NCI-H1694 treated with DMSO at 0.1 percent for 48 hours (cell line): Measurements from ENCODE around the gene GLMN.

Source experiments
- DNase-seq: peaks from one replicate; lab custom pipeline; 2025; lab: John Stamatoyannopoulos, UW

GLMN gene

GRCh38 chr1:92298573-92299476 lies at the start of gene GLMN, which contains the start of gene RPAP2:
Gene GLMN, minus strand, starts transcription at chr1:92298987. Its CDS starts 988 bp downstream, at chr1:92297999.
Gene RPAP2, plus strand, starts transcription at chr1:92299059. Its CDS starts 15 bp downstream, at chr1:92299074.
- peak; percentile 83 for DNase-seq

GRCh38 chr1:92346866-92347640 lies 48.3 kb upstream of the GLMN start:
- DNase-seq: no peak

- no peak for DNase-seq
Measured at GRCh38 chr1:92343061-92343460, 44.3 kb upstream of the GLMN start.

GRCh38 chr1:92342401-92342800 lies 43.6 kb upstream of the GLMN start:
- peak; percentile 37 for DNase-seq

- no peak for DNase-seq
Measured at GRCh38 chr1:92340154-92340553, 41.4 kb upstream of the GLMN start.

GRCh38 chr1:92333668-92334067 lies 34.9 kb upstream of the GLMN start:
- DNase-seq: no peak

GRCh38 chr1:92329347-92330129 lies 30.8 kb upstream of the GLMN start:
- no peak for DNase-seq

- no peak for DNase-seq
Measured at GRCh38 chr1:92327794-92328193, 29.0 kb upstream of the GLMN start.

GRCh38 chr1:92326681-92327080 lies 27.9 kb upstream of the GLMN start:
- DNase-seq: no peak

GRCh38 chr1:92324784-92325183 lies 26.0 kb upstream of the GLMN start:
- peak; percentile 22 for DNase-seq

- DNase-seq: no peak
Measured at GRCh38 chr1:92323473-92324453, 25.0 kb upstream of the GLMN start.

- DNase-seq: no peak
Measured at GRCh38 chr1:92317836-92318493, 19.2 kb upstream of the GLMN start.

- no peak for DNase-seq
Measured at GRCh38 chr1:92315766-92316599, 17.2 kb upstream of the GLMN start.

- no peak for DNase-seq
Measured at GRCh38 chr1:92314024-92314423, 15.2 kb upstream of the GLMN start.

- peak; percentile 67 for DNase-seq
Measured at GRCh38 chr1:92310185-92310597, 11.4 kb upstream of the GLMN start.

- DNase-seq: no peak
Measured at GRCh38 chr1:92307980-92308379, 9.2 kb upstream of the GLMN start.

- no peak for DNase-seq
Measured at GRCh38 chr1:92306020-92306419, 7.2 kb upstream of the GLMN start.

- no peak for DNase-seq
Measured at GRCh38 chr1:92301021-92301420, 2.2 kb upstream of the GLMN start.

- no peak for DNase-seq
Measured at GRCh38 chr1:92299477-92300150, 827 bp upstream of the GLMN start.
